Spleen (tissue), 11 donors: ENCODE results near the gene DPP4. TPM values are rescaled to one million over a fixed set of nuclear protein-coding genes. Genes with fewer than 3 reads are reported as not detected.

ENCODE experiments used
- DNase-seq: peaks from one replicate; pipeline ENCODE4 v3.0.0-alpha.2; 2020
- H3K27ac ChIP-seq, 8 donors: fragments of 200-600 bp; sonication (generic) in 7 of 8; 1 replicate in 4 of 8; 2 replicates in 4 of 8; pipeline versions ENCODE4 v1.5.0 to v1.8.0; 2016 to 2021; ENCODE audit warnings: inconsistent platforms in 4 of 8, mild to moderate bottlenecking in 4 of 8, moderate library complexity in 1 of 8
- H3K27me3 ChIP-seq, 7 donors: fragments of 200-600 bp; sonication (generic) in 6 of 7; replicated peaks in 1 of 7; 1 replicate in 4 of 7; 2 replicates in 3 of 7; pipeline versions ENCODE4 v1.5.0 to v1.8.0; 2016 to 2021; ENCODE audit warnings: inconsistent platforms in 3 of 7, mild to moderate bottlenecking in 1 of 7
- H3K36me3 ChIP-seq, 6 donors: fragments of 200-600 bp; sonication (generic) in 5 of 6; 1 replicate in 4 of 6; 2 replicates in 2 of 6; pipeline versions ENCODE4 v1.5.0 to v1.8.0; 2016 to 2021; ENCODE audit warnings: inconsistent platforms in 2 of 6
- H3K4me1 ChIP-seq, 6 donors: fragments of 200-600 bp; sonication (generic) in 5 of 6; 1 replicate in 3 of 6; 2 replicates in 3 of 6; pipeline versions ENCODE4 v1.5.0 to v1.8.0; 2016 to 2021; ENCODE audit warnings: inconsistent platforms in 3 of 6
- H3K4me3 ChIP-seq, 8 donors: fragments of 200-600 bp; sonication (generic) in 7 of 8; 1 replicate in 4 of 8; 2 replicates in 4 of 8; pipeline versions ENCODE4 v1.5.0 to v1.8.0; 2016 to 2021; ENCODE audit warnings: inconsistent platforms in 4 of 8, mild to moderate bottlenecking in 4 of 8, moderate library complexity in 2 of 8
- H3K9me3 ChIP-seq, 8 donors: fragments of 200-600 bp; sonication (generic) in 7 of 8; 1 replicate in 4 of 8; 2 replicates in 4 of 8; pipeline versions ENCODE4 v1.5.0 to v1.8.0; 2016 to 2021; ENCODE audit warnings: inconsistent platforms in 4 of 8
- POLR2A ChIP-seq, 3 donors: fragments of 450-650 bp; IDR thresholded peaks; one replicate each; pipeline ENCODE4 v1.5.1; 2017; ENCODE audit warnings: antibody characterized with exemption in 3 of 3, mild to moderate bottlenecking in 1 of 3
- POLR2AphosphoS5 ChIP-seq, 3 donors: sonication (generic); formaldehyde crosslinking; IDR thresholded peaks; one replicate each; pipeline ENCODE4 v1.5.1; 2017; ENCODE audit warnings: antibody characterized with exemption in 3 of 3
- WGBS, 5 donors: extraction: QIAGEN DNeasy Blood & Tissue Kit in 3 of 5; methylation state at CpG; one replicate each; pipeline versions ENCODE4 v1.1.5 to v1.1.7; 2013 to 2018; 5-methylcytosine and 5-hydroxymethylcytosine counted together
- intact Hi-C: fragments of 100-400 bp; cut with DNase I; formaldehyde crosslinking; loops from one replicate; pipeline ENCODE4 v1.15.0; 2023; ENCODE audit warnings: low total_unique reads
- polyA plus RNA-seq, 3 donors: library from polyadenylated mRNA; stranded (reverse); fragments of 200-250 nt; gene quantifications; one replicate each; pipeline ENCODE4 v1.2.1, GENCODE V29; 2013
- total RNA-seq, 7 donors: library from RNA; depleted of rRNA in 3 of 7; stranded (reverse); fragments of >200 nt in 3 of 7; fragmentation: NEBNext Ultra II Directional in 4 of 7; extraction: Animal tissue kit (Norgen Biotek cat#: 25700) in 4 of 7; gene quantifications; one replicate each; pipeline versions ENCODE4 v1.1.0 to v1.2.1, GENCODE V29; 2016 to 2021
- TF ChIP-seq, protein P1 (sequence below), 11 experiments: fragments of 200-600 bp in 7 of 11; fragments of 450-650 bp in 4 of 11; sonication (generic) in 4 of 11; IDR thresholded peaks in 8 of 11; conservative IDR thresholded peaks in 3 of 11; 1 replicate in 7 of 11; 2 replicates in 4 of 11; pipeline versions ENCODE4 v1.4.0 to v1.8.0; 2016 to 2021; ENCODE audit warnings: antibody characterized with exemption in 11 of 11, inconsistent platforms in 4 of 11, mild to moderate bottlenecking in 1 of 11
- donor health status: healthy with polysubstance abuse.
- donor health status: DM: no; HTN: no; CAD: no; lungs with moderate emphysema.
- donor health status: DM: no; HTN: no; CAD: no.
- donor health status: Bipolar disorder and iron deficiency.
- donor health status: healthy.
- donor health status: DM: no; HTN: no; CAD: no.
- donor health status: DM: yes; HTN: yes; CAD: no.

Gene DPP4
- total and polyA plus RNA-seq, 10 donors: 1.3 to 28.6 (median 18.4) TPM

DNA sequence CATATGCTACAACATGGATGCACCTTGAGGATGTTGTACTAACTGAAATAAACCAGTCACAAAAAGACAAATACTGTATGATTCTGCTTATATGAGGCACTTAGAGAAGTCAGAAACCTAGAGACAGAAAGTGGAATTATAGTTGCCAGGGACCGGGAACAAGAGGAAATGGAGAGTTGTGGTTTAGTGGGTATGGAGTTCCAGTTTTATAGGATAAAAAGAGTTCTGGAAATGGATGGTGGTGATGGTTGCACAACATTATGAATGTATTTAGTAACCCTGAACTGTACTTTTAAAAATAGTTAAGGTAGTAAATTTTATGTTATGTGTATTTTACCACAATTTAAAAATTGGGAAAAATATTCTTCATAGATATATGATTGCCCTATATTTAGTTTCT is 97.7 kb downstream of the DPP4 start:
- Histone ChIP-seq H3K27ac (peak overlapping the region in 7 of 8 donors; percentile 40 to 65 (median 59)), H3K4me1 (peaks cover 0 to 14% (median 11%) of the 10 kb centered on the region in 6 donors), H3K27me3 (no peaks in the 10 kb centered on the region), H3K9me3 (no peaks in the 10 kb centered on the region), H3K36me3 (no peaks in the 10 kb centered on the region), H3K4me3 (no peak overlapping the region)
- WGBS, 5 donors: 35 to 83% (median 60%) methylated on average over 1 of the region's 1 CpG
- DNase-seq: no peak
- intact Hi-C loops: no loop called here
- TF ChIP-seq, protein P1, sequence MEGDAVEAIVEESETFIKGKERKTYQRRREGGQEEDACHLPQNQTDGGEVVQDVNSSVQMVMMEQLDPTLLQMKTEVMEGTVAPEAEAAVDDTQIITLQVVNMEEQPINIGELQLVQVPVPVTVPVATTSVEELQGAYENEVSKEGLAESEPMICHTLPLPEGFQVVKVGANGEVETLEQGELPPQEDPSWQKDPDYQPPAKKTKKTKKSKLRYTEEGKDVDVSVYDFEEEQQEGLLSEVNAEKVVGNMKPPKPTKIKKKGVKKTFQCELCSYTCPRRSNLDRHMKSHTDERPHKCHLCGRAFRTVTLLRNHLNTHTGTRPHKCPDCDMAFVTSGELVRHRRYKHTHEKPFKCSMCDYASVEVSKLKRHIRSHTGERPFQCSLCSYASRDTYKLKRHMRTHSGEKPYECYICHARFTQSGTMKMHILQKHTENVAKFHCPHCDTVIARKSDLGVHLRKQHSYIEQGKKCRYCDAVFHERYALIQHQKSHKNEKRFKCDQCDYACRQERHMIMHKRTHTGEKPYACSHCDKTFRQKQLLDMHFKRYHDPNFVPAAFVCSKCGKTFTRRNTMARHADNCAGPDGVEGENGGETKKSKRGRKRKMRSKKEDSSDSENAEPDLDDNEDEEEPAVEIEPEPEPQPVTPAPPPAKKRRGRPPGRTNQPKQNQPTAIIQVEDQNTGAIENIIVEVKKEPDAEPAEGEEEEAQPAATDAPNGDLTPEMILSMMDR (IDR thresholded peaks at IDR 0.05 in 8 of 11, conservative IDR thresholded peaks at IDR 0.05 in 3 of 11): no peak
- no peak for TF ChIP-seq POLR2A (IDR thresholded peaks at IDR 0.05)
- TF ChIP-seq POLR2AphosphoS5 (IDR thresholded peaks at IDR 0.05): no peak

DNA sequence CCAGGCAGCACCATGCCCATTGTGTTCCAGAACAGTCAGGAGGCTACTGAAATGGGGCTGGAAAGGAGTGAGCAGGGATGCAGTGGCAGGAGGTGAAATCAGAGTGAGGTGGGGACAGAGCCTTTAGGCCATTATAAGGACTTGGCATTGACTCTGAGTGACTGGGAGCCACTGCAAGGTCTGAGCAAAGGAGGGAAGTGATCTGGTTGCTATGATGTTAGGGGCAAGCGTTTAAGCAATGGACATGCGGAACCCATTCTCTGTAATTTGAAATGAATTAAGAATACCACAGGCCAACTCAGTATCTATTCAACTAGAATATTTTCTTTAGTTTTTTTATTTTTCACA is 98.2 kb downstream of the DPP4 start:
- H3K27me3 ChIP-seq: no peaks in the 10 kb centered on the region
- intact Hi-C loops: no loop called here
- H3K4me3 ChIP-seq: no peak overlapping the region
- H3K36me3 ChIP-seq: no peaks in the 10 kb centered on the region
- H3K4me1 ChIP-seq: peaks cover 0 to 14% (median 11%) of the 10 kb centered on the region in 6 donors
- H3K27ac ChIP-seq: peak overlapping the region in 7 of 8 donors; percentile 40 to 65 (median 59)
- 83 to 90% (median 87%) methylated on average over 2 of the region's 2 CpGs for WGBS, 5 donors
- no peaks in the 10 kb centered on the region for H3K9me3 ChIP-seq
- no peak for DNase-seq
- TF ChIP-seq POLR2A (IDR thresholded peaks at IDR 0.05) (no peak), POLR2AphosphoS5 (IDR thresholded peaks at IDR 0.05) (peak in 1 of 3 donors; percentile 40)

DNA sequence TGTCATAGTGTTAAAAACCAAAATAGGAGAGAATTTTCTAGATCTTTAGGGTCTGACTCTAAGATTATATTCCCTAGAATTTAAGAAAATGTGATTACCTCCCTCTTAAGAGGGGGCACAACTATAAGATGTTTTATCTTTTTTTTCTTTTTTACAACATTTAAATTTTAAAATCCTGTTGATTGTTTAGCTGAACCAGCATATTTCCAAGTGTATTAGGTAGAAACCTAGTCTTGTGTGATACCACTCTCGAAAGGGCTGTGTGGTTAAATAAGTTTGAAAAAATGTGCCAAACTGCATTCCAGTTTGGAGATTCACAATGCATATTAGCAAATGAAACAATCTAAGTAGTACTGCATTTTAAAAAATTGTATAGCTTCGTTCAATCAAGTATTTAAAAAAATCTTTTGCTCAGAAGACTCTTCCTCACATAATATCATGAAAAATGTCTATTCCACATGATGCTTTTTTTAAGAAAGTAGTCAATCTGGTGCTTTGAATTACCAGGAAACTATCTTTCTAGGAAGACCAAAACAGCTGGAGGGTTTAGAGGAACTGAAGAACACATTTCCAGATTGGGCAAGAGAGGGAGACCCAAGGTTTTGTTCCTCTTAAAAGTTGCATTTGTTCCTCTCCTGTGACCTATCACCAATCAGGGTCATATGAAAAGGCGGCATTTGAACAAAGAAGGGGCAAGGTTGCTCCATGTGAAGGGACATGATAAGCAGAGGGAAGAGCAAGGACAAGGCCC is 98.8 kb downstream of the DPP4 start:
- WGBS, 5 donors: 51 to 77% (median 63%) methylated on average over 3 of the region's 3 CpGs
- peak overlapping the region in 7 of 8 donors; percentile 0 to 67 (median 65) for H3K27ac ChIP-seq
- intact Hi-C loops: no loop called here

DNA sequence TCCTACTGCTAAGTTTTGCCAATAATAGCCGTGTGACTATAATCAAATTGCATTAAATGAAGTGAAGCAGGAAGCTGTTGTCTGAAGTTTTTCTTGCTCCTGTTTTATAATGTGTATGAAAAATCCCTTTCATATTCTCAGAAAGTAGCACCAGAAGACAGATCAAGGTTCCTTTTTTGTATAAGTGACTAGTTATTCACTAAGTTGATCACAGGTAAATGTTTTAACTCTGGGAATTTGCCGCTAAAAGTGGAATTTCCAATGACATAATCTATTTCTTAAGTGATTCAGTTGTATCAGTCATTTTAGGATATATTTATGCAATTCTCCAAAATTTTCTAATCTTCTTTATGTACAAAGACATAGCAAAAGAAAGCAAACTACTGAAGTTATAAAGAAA is 99.6 kb downstream of the DPP4 start:
- Histone ChIP-seq H3K36me3 (no peaks in the 10 kb centered on the region), H3K4me1 (peaks cover 0 to 13% (median 9%) of the 10 kb centered on the region in 6 donors), H3K27me3 (no peaks in the 10 kb centered on the region), H3K9me3 (no peaks in the 10 kb centered on the region), H3K27ac (peak overlapping the region in 5 of 8 donors; percentile 59 to 67 (median 65)), H3K4me3 (no peak overlapping the region)
- no peak for DNase-seq
- TF ChIP-seq, protein P1 (IDR thresholded peaks at IDR 0.05 in 8 of 11, conservative IDR thresholded peaks at IDR 0.05 in 3 of 11): no peak
- TF ChIP-seq POLR2AphosphoS5 (IDR thresholded peaks at IDR 0.05): no peak
- TF ChIP-seq POLR2A (IDR thresholded peaks at IDR 0.05): no peak
- intact Hi-C loops: no loop called here
- WGBS, 5 donors: 78 to 94% (median 85%) methylated on average over 2 of the region's 2 CpGs

More for the DNA sequence above, 98.8 kb downstream of the DPP4 start:
- Histone ChIP-seq H3K27me3 (no peaks in the 10 kb centered on the region), H3K9me3 (no peaks in the 10 kb centered on the region), H3K4me3 (no peak overlapping the region), H3K36me3 (no peaks in the 10 kb centered on the region), H3K4me1 (peaks cover 0 to 14% (median 11%) of the 10 kb centered on the region in 6 donors)
- TF ChIP-seq POLR2A (IDR thresholded peaks at IDR 0.05) (no peak), POLR2AphosphoS5 (IDR thresholded peaks at IDR 0.05) (peak in 1 of 3 donors; percentile 67)
- TF ChIP-seq, protein P1 (IDR thresholded peaks at IDR 0.05 in 8 of 11, conservative IDR thresholded peaks at IDR 0.05 in 3 of 11): no peak
- no peak for DNase-seq
